ENCODE measurements around the gene GLRX3. TPM values are rescaled to one million over a fixed set of nuclear protein-coding genes. Genes with fewer than 3 reads are reported as not detected.

GLRX3 gene
- total and polyA plus RNA-seq, 2 of the 13 experiments (the other 11 are each of a cell fraction or from before 2014, with no cell fraction given): 91.4 to 135 TPM

DNA sequence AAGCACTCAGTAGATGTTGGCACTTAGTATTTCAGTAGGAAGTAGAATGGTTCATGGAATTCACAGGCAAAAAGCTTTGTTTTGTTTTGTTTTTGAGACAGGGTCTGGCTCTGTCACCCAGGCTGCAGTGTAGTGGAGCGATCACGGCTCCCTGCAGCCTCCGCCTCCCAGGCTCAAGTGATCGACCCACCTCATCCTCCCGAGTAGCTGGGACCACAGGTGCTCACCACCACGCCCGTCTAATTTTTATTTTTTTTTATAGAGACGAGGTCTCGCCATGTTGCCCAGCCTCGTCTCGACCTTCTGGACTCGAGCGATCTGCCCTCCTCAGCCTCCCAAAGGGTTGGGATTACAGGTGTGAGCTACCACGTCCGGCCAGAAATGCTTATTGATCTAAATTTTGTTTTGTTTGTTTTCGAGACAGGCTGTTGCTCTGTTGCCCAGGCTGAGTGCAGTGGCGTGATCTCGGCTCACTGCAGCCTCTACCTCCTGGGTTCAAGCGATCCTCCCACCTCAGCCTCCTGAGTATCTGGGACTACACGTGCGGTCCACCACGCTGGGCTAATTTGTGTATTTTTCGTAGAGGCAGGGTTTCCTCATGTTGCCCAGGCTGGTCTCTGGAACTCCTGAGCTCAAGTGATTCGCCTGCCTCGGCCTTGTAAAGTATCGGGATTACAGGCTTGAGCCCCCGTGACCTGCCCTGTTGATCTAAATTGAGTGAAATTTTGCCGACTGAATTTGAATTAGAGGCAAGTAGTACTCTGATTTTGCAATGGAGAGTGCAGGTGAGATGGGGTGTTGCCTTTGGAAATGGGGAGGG is 1.7 kb downstream of the GLRX3 start (continued):
- no peak for TF ChIP-seq ARHGAP35 (CRISPR knock-in tag; IDR thresholded peaks at IDR 0.05; ENCODE audit: borderline replicate concordance)
- TF ChIP-seq SP2 (CRISPR knock-in tag; IDR thresholded peaks at IDR 0.05): no peak
- TF ChIP-seq MXI1 (IDR thresholded peaks at IDR 0.05; ENCODE audit: borderline replicate concordance, low read depth, low read length): no peak
- TF ChIP-seq ZNF670 (CRISPR knock-in tag; IDR thresholded peaks at IDR 0.05; ENCODE audit: borderline replicate concordance): no peak
- TF ChIP-seq, protein P1, sequence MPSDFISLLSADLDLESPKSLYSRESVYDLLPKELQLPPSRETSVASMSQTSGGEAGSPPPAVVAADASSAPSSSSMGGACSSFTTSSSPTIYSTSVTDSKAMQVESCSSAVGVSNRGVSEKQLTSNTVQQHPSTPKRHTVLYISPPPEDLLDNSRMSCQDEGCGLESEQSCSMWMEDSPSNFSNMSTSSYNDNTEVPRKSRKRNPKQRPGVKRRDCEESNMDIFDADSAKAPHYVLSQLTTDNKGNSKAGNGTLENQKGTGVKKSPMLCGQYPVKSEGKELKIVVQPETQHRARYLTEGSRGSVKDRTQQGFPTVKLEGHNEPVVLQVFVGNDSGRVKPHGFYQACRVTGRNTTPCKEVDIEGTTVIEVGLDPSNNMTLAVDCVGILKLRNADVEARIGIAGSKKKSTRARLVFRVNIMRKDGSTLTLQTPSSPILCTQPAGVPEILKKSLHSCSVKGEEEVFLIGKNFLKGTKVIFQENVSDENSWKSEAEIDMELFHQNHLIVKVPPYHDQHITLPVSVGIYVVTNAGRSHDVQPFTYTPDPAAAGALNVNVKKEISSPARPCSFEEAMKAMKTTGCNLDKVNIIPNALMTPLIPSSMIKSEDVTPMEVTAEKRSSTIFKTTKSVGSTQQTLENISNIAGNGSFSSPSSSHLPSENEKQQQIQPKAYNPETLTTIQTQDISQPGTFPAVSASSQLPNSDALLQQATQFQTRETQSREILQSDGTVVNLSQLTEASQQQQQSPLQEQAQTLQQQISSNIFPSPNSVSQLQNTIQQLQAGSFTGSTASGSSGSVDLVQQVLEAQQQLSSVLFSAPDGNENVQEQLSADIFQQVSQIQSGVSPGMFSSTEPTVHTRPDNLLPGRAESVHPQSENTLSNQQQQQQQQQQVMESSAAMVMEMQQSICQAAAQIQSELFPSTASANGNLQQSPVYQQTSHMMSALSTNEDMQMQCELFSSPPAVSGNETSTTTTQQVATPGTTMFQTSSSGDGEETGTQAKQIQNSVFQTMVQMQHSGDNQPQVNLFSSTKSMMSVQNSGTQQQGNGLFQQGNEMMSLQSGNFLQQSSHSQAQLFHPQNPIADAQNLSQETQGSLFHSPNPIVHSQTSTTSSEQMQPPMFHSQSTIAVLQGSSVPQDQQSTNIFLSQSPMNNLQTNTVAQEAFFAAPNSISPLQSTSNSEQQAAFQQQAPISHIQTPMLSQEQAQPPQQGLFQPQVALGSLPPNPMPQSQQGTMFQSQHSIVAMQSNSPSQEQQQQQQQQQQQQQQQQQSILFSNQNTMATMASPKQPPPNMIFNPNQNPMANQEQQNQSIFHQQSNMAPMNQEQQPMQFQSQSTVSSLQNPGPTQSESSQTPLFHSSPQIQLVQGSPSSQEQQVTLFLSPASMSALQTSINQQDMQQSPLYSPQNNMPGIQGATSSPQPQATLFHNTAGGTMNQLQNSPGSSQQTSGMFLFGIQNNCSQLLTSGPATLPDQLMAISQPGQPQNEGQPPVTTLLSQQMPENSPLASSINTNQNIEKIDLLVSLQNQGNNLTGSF (CRISPR knock-in tag; IDR thresholded peaks at IDR 0.05): no peak
- TF ChIP-seq DR1 (CRISPR knock-in tag; IDR thresholded peaks at IDR 0.05): no peak
- TF ChIP-seq ZNF331 (CRISPR knock-in tag; IDR thresholded peaks at IDR 0.05): no peak
- TF ChIP-seq ZZZ3 (CRISPR knock-in tag; IDR thresholded peaks at IDR 0.05; ENCODE audit: borderline replicate concordance): no peak
- TF ChIP-seq KLF6 (CRISPR knock-in tag; IDR thresholded peaks at IDR 0.05): no peak
- no peak for TF ChIP-seq KDM3A (CRISPR knock-in tag; IDR thresholded peaks at IDR 0.05; ENCODE audit: low read depth)
- no peak for TF ChIP-seq ARNT2 (CRISPR knock-in tag; IDR thresholded peaks at IDR 0.05; ENCODE audit: low read depth)
- TF ChIP-seq, protein P2, sequence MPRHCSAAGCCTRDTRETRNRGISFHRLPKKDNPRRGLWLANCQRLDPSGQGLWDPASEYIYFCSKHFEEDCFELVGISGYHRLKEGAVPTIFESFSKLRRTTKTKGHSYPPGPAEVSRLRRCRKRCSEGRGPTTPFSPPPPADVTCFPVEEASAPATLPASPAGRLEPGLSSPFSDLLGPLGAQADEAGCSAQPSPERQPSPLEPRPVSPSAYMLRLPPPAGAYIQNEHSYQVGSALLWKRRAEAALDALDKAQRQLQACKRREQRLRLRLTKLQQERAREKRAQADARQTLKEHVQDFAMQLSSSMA (CRISPR knock-in tag; IDR thresholded peaks at IDR 0.05): no peak

Data from HepG2 (cell line).